GM21723 (cell line): ENCODE measurements around the gene CLCN4.

Experiments used
- ATAC-seq: cut with Tn5 transposase; IDR thresholded peaks from one replicate; pipeline ENCODE4 v1.9.1; 2021; ENCODE audit warnings: mild to moderate bottlenecking, moderate library complexity; ENCODE audit not compliant: unreplicated experiment

CLCN4 gene

GRCh38 chrX:10165580-10166247, 8.9 kb downstream of the CLCN4 start:
- no peak for ATAC-seq

- ATAC-seq: no peak
Measured at GRCh38 chrX:10166248-10166716, 9.5 kb downstream of the CLCN4 start.

- ATAC-seq: no peak
Measured at GRCh38 chrX:10166731-10167151, 10.0 kb downstream of the CLCN4 start.

GRCh38 chrX:10167573-10167972, 10.8 kb downstream of the CLCN4 start:
- ATAC-seq: no peak

- no peak for ATAC-seq
Measured at GRCh38 chrX:10168226-10168625, 11.5 kb downstream of the CLCN4 start.

- ATAC-seq: no peak
Measured at GRCh38 chrX:10169175-10169574, 12.4 kb downstream of the CLCN4 start.

GRCh38 chrX:10171249-10171648, 14.5 kb downstream of the CLCN4 start:
- ATAC-seq: no peak

- ATAC-seq: no peak
Measured at GRCh38 chrX:10172877-10173276, 16.1 kb downstream of the CLCN4 start.

GRCh38 chrX:10173331-10173900, 16.6 kb downstream of the CLCN4 start:
- no peak for ATAC-seq

- ATAC-seq: no peak
Measured at GRCh38 chrX:10174051-10174450, 17.3 kb downstream of the CLCN4 start.

- ATAC-seq: no peak
Measured at GRCh38 chrX:10174810-10175209, 18.0 kb downstream of the CLCN4 start.

GRCh38 chrX:10175319-10175871, 18.6 kb downstream of the CLCN4 start:
- no peak for ATAC-seq

GRCh38 chrX:10176121-10177003, 19.6 kb downstream of the CLCN4 start:
- no peak for ATAC-seq

- no peak for ATAC-seq
Measured at GRCh38 chrX:10177004-10177396, 20.2 kb downstream of the CLCN4 start.

GRCh38 chrX:10177601-10178000, 20.8 kb downstream of the CLCN4 start:
- no peak for ATAC-seq

GRCh38 chrX:10178866-10179463, 22.2 kb downstream of the CLCN4 start:
- no peak for ATAC-seq

- no peak for ATAC-seq
Measured at GRCh38 chrX:10183760-10184159, 27.0 kb downstream of the CLCN4 start.

- no peak for ATAC-seq
Measured at GRCh38 chrX:10184411-10184810, 27.6 kb downstream of the CLCN4 start.

GRCh38 chrX:10186355-10186754, 29.6 kb downstream of the CLCN4 start:
- ATAC-seq: no peak

GRCh38 chrX:10187421-10187820, 30.6 kb downstream of the CLCN4 start:
- ATAC-seq: no peak
